Stimulated activated effector memory CD8-positive, alpha-beta T cell treated with anti-CD3 and anti-CD28 coated beads, Interleukin-12 subunit alpha, Interleukin-12 subunit beta, amount 100 ng/mL, for 72 hours (primary cell): ENCODE measurements around the gene PTBP3.
"Not testable (repeated sequence)": the region's sequence is repeated elsewhere in the genome, so short reads cannot be mapped to it uniquely, and the experiment has no call there.

ENCODE experiments used
- ATAC-seq: fragments of 150-1000 bp; cut with Tn5 transposase; 2 replicates; pipeline ENCODE4 v1.10.0; 2021
- DNase-seq, 2 donors: peaks; one replicate each; pipeline ENCODE4 v3.0.0; 2021 to 2022; ENCODE audit warnings: low spot score in 2 of 2
- H3K27ac Mint-ChIP-seq: one replicate; pipeline ENCODE4 v1.8.0; 2022; ENCODE audit warnings: mild to moderate bottlenecking, mixed read lengths
- H3K36me3 Mint-ChIP-seq: one replicate; pipeline ENCODE4 v1.8.0; 2022; ENCODE audit warnings: mild to moderate bottlenecking, mixed read lengths
- H3K4me1 Mint-ChIP-seq: one replicate; pipeline ENCODE4 v1.8.0; 2022; ENCODE audit warnings: mixed read lengths
- H3K4me3 Mint-ChIP-seq: one replicate; pipeline ENCODE4 v1.8.0; 2022; ENCODE audit warnings: mild to moderate bottlenecking, mixed read lengths
- H3K9me3 Mint-ChIP-seq: one replicate; pipeline ENCODE4 v1.8.0; 2022; ENCODE audit warnings: mixed read lengths

PTBP3 gene, protein sequence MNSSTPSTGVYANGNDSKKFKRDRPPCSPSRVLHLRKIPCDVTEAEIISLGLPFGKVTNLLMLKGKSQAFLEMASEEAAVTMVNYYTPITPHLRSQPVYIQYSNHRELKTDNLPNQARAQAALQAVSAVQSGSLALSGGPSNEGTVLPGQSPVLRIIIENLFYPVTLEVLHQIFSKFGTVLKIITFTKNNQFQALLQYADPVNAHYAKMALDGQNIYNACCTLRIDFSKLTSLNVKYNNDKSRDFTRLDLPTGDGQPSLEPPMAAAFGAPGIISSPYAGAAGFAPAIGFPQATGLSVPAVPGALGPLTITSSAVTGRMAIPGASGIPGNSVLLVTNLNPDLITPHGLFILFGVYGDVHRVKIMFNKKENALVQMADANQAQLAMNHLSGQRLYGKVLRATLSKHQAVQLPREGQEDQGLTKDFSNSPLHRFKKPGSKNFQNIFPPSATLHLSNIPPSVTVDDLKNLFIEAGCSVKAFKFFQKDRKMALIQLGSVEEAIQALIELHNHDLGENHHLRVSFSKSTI

GRCh38 chr9:112332977-112333638 lies at the start of gene PTBP3:
PTBP3 (minus strand) TSS chr9:112333619; CDS start chr9:112297865, 35,754 bp downstream.
- peak within 1 kb of the TSS; percentile 69 for H3K4me3 Mint-ChIP-seq
- H3K27ac Mint-ChIP-seq: peak within 1 kb of the TSS; percentile 88
- H3K4me1 Mint-ChIP-seq: peaks cover 26% of the 10 kb centered on the region
- H3K36me3 Mint-ChIP-seq: peaks cover 6% of the 10 kb centered on the region
- DNase-seq: peak; percentile 84 to 93
- peak; percentile 78 for ATAC-seq
- no peaks in the 10 kb centered on the region for H3K9me3 Mint-ChIP-seq

GRCh38 chr9:112382501-112383364 lies 49.3 kb upstream of the PTBP3 start:
- no peaks in the 10 kb centered on the region for H3K9me3 Mint-ChIP-seq
- H3K27ac Mint-ChIP-seq: no peak overlapping the region
- peaks cover 26% of the 10 kb centered on the region for H3K4me1 Mint-ChIP-seq
- ATAC-seq (no peak), DNase-seq (no peak)
- peaks cover 19% of the 10 kb centered on the region for H3K36me3 Mint-ChIP-seq
- no peak overlapping the region for H3K4me3 Mint-ChIP-seq

DNA sequence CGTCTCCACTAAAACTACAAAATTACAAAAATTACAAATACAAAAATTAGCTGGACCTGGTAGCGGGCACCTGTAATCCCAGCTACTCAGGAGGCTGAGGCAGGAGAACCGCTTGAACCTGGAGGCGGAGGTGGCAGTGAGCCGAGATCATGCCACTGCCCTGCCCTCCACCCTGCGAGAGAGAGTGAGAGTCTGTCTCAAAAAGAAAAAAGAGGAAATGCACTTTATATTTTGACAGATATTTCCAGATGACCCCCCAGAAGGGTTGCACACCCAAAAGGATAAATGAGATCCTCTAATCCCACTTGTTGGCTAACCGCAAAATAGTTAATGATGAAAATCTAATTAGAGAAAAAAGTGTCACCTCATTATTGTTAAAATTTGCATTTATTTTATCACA lies 48.6 kb upstream of the PTBP3 start:
- H3K4me1 Mint-ChIP-seq: peaks cover 32% of the 10 kb centered on the region
- DNase-seq (no peak), ATAC-seq (no peak)
- H3K27ac Mint-ChIP-seq: no peak overlapping the region
- no peak overlapping the region for H3K4me3 Mint-ChIP-seq
- peaks cover 19% of the 10 kb centered on the region for H3K36me3 Mint-ChIP-seq
- H3K9me3 Mint-ChIP-seq: no peaks in the 10 kb centered on the region

DNA sequence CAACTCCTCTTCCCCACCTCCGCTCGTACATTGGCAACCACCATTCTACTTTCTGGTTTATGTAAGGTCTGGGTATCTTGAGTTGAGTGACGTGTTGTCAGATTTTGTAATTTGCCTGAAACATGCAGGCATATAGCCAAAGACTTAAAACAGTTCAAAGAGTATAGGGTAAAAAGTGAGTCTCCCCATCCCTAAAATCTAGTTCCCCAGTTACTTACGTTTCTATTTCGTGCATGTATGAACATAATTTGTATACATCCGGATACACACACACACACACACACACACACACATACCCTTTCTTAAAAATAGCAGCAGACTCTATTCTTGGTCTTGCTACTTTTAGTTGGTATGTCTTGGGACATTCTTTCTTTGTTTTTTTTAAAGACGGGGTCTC lies 47.4 kb upstream of the PTBP3 start:
- H3K9me3 Mint-ChIP-seq: no peaks in the 10 kb centered on the region
- peak overlapping the region; percentile 97 for H3K4me3 Mint-ChIP-seq
- H3K27ac Mint-ChIP-seq: peak overlapping the region; percentile 97
- no peak for DNase-seq
- no peak for ATAC-seq
- peaks cover 19% of the 10 kb centered on the region for H3K36me3 Mint-ChIP-seq
- peaks cover 38% of the 10 kb centered on the region for H3K4me1 Mint-ChIP-seq

DNA sequence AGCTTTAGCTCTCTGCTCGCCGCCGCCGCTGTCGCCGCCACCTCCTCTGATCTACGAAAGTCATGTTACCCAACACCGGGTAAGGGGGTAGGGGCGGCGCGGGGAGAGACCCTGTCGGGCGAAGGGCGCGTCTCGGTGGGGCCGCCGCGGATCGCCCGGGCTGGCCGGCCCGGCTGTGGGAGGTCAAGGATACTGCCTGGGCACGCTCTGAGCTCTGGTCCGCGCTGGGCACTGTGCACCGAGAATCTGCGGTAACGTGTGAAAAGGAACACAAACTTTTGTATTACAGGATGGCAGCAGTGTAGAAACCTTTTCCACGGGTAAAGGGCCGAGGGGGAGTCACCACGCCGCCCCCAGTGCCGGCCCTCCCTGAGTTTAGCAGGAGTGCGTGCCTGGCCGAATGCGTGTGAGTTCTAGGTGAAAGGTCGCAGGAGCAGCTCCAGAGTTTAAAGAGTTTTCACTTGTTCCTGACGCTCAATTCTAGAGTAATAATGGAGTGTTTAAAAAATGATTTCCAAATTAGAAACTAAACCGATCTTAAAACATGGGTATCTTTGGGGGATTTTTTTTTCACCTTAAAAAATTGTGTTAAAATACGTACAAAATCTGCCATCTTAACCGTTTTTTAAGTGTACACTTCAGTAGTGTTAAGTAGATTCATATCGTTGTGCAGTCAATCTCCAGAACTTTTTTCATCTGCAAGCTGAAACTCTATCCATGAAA lies 46.8 kb upstream of the PTBP3 start, which contains the start of gene HSDL2:
TSS of gene HSDL2 (plus strand) at position 7 of the 723 bp plus-strand sequence. CDS start at position 63, 56 bp downstream.
- no peaks in the 10 kb centered on the region for H3K9me3 Mint-ChIP-seq
- DNase-seq (no peak), ATAC-seq (no peak)
- H3K27ac Mint-ChIP-seq: peak within 1 kb of the TSS; percentile 97
- H3K4me1 Mint-ChIP-seq: peaks cover 38% of the 10 kb centered on the region
- H3K36me3 Mint-ChIP-seq: peaks cover 19% of the 10 kb centered on the region
- peak within 1 kb of the TSS; percentile 97 for H3K4me3 Mint-ChIP-seq

- Mint-ChIP-seq H3K4me3 (peak overlapping the region; percentile 97), H3K9me3 (no peaks in the 10 kb centered on the region), H3K4me1 (peaks cover 38% of the 10 kb centered on the region), H3K36me3 (peaks cover 19% of the 10 kb centered on the region), H3K27ac (peak overlapping the region; percentile 97)
- peak; percentile 89 for ATAC-seq
- peak; percentile 96 to 100 for DNase-seq
Observed at GRCh38 chr9:112379177-112380101, 46.0 kb upstream of the PTBP3 start.

DNA sequence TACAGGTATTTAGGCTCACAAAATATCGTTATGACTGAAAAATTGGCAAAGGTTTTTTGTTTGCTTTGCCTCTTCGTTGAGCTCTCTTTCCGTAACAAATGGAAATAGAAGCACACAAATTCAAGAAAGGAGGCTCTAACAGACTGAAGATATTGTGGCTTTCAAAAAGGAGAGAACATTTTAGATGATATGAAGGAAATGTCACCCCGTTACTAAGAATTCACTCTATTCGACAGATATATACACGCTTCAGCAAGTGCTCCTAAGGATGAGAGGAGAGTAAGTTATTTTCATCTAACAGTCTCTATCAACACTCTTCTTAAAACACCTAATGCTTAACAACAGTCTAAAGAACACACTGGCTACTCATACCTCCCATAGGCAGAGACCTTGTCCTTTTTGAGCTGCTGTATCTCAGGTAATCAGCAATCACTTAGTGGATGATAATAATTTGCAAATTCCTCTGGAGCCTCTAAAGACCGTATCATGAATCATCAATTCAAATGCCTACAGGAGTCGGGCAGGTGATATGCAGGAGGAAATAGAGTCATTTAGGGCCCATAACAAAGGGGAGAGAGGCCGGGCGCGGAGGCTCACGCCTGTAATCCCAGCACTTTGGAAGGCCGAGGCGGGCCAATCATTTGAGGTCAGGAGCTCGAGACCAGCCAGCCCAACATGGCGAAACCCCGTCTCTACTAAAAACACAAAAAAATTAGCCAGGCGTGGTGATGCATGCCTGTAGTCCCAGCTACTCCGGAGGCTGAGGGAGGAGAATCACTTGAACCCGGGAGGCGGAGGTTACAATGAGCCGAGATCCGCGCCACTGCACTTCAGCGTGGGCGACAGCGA lies 45.1 kb upstream of the PTBP3 start:
- peak overlapping the region; percentile 97 for H3K4me3 Mint-ChIP-seq
- peak; percentile 7 to 61 for DNase-seq
- no peaks in the 10 kb centered on the region for H3K9me3 Mint-ChIP-seq
- peaks cover 38% of the 10 kb centered on the region for H3K4me1 Mint-ChIP-seq
- peaks cover 19% of the 10 kb centered on the region for H3K36me3 Mint-ChIP-seq
- H3K27ac Mint-ChIP-seq: peak overlapping the region; percentile 97
- peak; percentile 1 for ATAC-seq

DNA sequence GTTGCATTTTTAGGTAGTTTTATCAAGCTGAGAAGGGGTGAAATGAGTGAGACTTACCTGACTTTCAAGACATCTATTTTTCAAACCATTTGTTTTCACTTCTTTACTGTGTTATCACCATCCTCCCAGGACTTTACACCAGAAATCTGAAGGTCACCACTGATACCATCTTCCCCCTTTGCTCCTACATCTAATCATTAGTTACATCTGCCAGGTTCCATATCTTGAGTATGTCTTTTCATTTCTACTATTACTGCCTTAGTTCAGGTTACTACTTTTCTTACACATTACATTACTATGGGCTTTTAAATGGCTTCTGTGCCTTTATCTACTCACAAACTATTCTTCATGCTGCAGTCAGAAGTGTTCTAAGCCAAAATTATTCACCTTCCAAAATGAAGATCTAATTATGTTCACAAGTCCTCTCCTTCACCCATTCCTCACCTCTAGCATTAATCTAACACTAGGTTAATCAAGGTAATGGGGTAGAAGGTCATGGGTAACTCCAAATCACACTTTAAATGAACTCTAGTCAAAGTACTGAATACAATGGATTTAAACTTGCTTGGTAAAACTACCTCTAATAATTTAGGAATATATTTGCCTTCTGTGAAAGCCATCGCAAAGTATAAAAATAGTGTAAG lies 44.4 kb upstream of the PTBP3 start:
- no peaks in the 10 kb centered on the region for H3K9me3 Mint-ChIP-seq

DNA sequence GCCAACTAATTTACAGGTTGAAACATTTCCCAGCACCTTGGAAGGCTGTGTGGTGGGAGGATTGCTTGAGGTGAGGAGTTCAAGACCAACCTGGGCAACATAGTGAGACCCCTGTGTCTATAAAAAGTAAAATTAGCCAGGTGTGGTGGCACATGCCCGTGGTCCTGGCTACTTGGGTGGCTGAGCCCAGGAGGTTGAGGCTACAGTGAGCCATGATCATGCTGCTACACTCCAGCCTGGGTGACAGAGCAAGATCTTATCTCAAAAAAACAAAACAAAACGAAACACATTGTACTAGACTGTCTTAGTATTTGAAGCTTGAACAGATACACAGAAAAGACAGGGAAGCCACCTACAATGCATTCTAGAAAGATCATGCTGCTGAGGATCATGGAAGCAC lies 43.7 kb upstream of the PTBP3 start:
- peaks cover 19% of the 10 kb centered on the region for H3K36me3 Mint-ChIP-seq
- H3K4me1 Mint-ChIP-seq: peaks cover 38% of the 10 kb centered on the region
- no peak for DNase-seq
- no peak overlapping the region for H3K4me3 Mint-ChIP-seq
- H3K9me3 Mint-ChIP-seq: no peaks in the 10 kb centered on the region
- ATAC-seq: no peak
- no peak overlapping the region for H3K27ac Mint-ChIP-seq

More for the DNA sequence above, 44.4 kb upstream of the PTBP3 start:
- Mint-ChIP-seq H3K4me3 (peak overlapping the region; percentile 97), H3K36me3 (peaks cover 19% of the 10 kb centered on the region), H3K27ac (no peak overlapping the region), H3K4me1 (peaks cover 38% of the 10 kb centered on the region)
- no peak for ATAC-seq
- DNase-seq: no peak

- H3K4me1 Mint-ChIP-seq: peaks cover 29% of the 10 kb centered on the region
- no peak overlapping the region for H3K27ac Mint-ChIP-seq
- DNase-seq (no peak), ATAC-seq (no peak)
- no peaks in the 10 kb centered on the region for H3K9me3 Mint-ChIP-seq
- peaks cover 15% of the 10 kb centered on the region for H3K36me3 Mint-ChIP-seq
- H3K4me3 Mint-ChIP-seq: no peak overlapping the region
Observed at GRCh38 chr9:112375361-112375760, 41.9 kb upstream of the PTBP3 start.

DNA sequence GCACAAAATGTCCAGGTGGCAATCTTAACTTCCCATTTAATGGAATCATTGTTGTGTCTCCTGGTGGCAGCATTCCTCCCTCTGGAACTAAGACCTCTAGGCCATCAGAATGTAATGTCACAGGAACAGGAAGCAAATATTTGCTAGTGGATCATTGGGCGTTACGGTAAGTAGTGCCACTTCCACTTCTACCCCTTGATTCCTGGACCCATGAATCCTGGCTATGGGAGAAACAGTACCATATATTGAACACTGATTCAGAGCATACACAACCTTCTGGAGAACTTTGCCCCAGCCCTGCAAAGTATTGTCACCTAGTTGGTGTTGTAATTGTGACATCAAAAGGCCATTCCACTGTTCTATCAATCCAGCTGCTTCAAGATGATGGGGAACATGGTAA lies 40.8 kb upstream of the PTBP3 start:
- not testable (repeated sequence) for H3K36me3 Mint-ChIP-seq, DNase-seq, H3K9me3 Mint-ChIP-seq, H3K27ac Mint-ChIP-seq, ATAC-seq, H3K4me3 Mint-ChIP-seq
- H3K4me1 Mint-ChIP-seq: peaks cover 28% of the 10 kb centered on the region

DNA sequence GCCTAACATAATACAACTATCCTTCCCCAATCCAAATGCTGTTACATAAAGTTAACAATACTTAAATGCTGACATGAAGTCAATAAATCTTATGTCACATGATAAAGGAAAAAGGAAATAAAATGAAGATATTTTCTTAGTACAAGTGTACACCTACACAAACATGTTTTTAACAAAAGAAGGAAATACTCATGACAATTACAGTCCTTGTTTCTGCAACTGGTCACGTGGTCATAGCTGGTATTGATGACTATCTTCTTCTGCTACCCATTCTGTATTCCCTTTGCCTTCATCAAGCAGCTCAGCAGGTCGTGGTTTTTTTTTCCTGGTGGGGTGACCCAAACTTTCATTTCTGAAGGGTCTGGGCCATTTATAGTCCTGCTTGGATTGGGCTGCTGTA lies 40.2 kb upstream of the PTBP3 start:
- not testable (repeated sequence) for H3K4me3 Mint-ChIP-seq, H3K27ac Mint-ChIP-seq

More for the DNA sequence above, 40.2 kb upstream of the PTBP3 start:
- peaks cover 27% of the 10 kb centered on the region for H3K4me1 Mint-ChIP-seq
- not testable (repeated sequence) for ATAC-seq, H3K9me3 Mint-ChIP-seq, H3K36me3 Mint-ChIP-seq, DNase-seq
